GM11168 (cell line): ENCODE measurements around the gene CRYBB2.
"Not testable (repeated sequence)": the region's sequence is repeated elsewhere in the genome, so short reads cannot be mapped to it uniquely, and the experiment has no call there.

Experiments
- in situ Hi-C: fragments of 300-500 bp; cut with MboI; formaldehyde crosslinking; loops from one replicate; pipeline ENCODE4 v1.12.0; 2022; ENCODE audit warnings: low sequenced_read_pairs; ENCODE audit not compliant: unreplicated experiment

Gene CRYBB2

DNA sequence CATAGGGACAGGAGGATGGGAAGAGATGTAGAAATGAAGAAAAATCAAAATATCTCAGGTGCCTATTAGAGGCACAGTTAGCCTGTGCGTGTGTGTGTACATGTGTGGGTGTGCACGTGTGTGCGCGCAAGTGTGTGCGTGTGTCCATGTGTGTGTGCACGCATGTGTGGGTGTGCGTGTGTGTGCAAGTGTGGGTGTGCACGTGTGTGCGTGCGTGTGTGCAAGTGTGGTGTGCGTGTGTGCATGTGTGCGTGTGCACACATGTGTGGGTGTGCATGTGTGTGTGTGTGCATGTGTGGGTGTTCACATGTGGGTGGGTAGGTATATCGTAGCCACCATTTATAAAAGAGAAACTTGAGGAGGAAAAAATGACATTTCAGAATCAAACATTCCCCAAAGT, 9.4 kb downstream of the CRYBB2 start:
- in situ Hi-C loops, result loop anchor here (5.0 kb wide), 1 partner anchor 228 kb away; no protein-coding TSS in a partner anchor

DNA sequence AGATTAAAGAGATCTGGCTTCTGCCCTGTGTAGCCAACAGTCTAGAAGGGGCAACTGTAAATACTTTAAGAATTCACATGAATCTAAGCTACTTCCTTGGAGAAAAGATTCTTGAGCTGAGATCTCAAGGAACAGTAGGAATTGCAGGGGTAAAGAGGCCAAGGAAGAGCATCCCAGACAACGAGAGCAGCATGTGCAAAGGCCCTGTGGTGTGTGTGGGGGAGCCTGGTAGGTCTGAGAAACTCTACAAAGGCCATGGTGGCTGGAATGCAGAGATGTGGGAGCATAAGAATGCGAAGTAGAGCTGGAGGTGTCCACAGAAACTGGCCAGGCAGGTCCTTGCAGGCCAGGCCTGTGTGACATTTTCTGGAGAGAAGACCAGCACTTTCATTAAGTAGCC, 11.3 kb downstream of the CRYBB2 start:
- in situ Hi-C loops, result not testable (repeated sequence)

GRCh38 chr22:25232301-25232700, 12.9 kb downstream of the CRYBB2 start:
- in situ Hi-C loops, result no loop called here

DNA sequence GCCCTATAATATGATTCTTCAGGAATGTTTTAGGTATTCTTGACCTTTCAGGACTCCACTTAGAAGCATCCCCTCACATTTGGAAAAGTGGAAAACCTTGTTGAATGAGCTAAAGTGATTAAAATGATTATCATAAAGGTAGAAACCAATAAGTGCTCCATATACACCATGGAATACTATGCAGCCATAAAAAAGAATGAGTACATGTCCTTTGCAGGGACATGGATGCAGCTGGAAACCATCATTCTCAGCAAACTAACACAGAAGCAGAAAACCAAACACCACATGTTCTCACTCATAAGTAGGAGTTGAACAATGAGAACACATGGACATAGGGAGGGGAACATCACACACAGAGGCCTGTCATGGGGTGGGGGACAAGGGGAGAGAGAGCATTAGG, 14.3 kb downstream of the CRYBB2 start:
- in situ Hi-C loops, result not testable (repeated sequence)

- in situ Hi-C loops, result no loop called here
These were observed 16.3 kb downstream of the CRYBB2 start for GRCh38 chr22:25235547-25236290.

DNA sequence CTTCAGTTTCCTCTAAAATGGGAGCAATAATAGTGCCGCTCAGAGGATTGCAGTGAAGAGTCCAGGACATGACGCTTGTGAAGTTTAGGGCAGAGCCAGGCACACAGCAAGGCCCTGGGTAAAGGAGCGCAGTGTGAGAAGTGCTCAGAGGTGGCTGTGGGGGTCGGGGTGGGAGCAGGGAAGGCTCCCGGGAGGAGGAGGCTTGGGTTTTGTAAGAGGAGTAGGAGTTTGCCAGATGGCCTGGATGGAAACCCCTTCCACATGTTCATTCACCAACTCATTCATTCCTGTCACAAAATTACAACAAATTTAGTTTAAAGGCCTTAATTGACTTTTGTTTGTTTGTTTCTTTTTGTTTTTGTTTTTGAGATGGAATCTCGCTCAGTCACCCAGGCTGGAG, 17.0 kb downstream of the CRYBB2 start:
- in situ Hi-C loops, result no loop called here

GRCh38 chr22:25237503-25237902, 18.1 kb downstream of the CRYBB2 start:
- in situ Hi-C loops, result no loop called here

GRCh38 chr22:25238058-25238457, 18.6 kb downstream of the CRYBB2 start:
- in situ Hi-C loops, result not testable (repeated sequence)

GRCh38 chr22:25255169-25255568, 35.7 kb downstream of the CRYBB2 start:
- in situ Hi-C loops, result not testable (repeated sequence)

DNA sequence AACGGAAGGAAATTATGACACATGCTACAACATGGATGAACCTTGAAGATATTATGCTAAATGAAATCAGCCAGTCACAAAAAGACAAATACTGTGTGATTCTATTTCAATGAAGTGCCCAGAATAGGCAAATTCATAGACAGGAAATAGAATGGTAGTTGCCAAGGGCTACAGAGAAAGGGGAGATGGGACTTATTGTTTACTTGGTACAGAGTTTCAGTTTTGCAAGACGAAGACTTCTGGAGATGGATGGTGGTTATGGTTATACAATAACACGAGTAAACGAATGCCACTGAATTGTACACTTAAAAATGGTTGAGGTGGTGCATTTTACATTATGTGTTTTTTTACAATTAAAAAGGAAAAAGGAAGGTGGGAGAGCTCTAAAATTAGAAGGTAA, 48.1 kb downstream of the CRYBB2 start:
- in situ Hi-C loops, result loop anchor here (5.0 kb wide), 1 partner anchor 255 kb away; no protein-coding TSS in a partner anchor

GRCh38 chr22:25268902-25269301, 49.5 kb downstream of the CRYBB2 start:
- in situ Hi-C loops, result loop anchor here (5.0 kb wide), 1 partner anchor 253 kb away; no protein-coding TSS in a partner anchor

DNA sequence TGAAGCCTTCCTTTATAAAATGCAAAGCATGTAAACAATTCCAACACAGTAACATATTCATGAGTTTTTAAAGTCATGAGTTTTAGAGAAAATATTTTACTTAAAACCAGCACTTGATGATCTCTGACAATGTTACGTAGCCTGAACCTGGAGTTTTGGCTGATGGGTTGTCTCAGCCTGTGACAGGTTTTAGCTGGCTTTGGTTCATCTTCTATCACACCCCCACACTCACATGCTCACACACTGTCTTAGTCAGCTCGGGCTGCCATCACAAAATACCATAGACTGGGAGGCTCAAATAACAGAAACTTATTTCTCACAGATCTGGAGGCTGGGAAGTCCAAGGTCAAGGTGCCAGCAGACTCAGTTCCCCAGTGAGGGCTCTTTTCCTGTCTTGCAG, 50.6 kb downstream of the CRYBB2 start:
- in situ Hi-C loops, result not testable (repeated sequence)

DNA sequence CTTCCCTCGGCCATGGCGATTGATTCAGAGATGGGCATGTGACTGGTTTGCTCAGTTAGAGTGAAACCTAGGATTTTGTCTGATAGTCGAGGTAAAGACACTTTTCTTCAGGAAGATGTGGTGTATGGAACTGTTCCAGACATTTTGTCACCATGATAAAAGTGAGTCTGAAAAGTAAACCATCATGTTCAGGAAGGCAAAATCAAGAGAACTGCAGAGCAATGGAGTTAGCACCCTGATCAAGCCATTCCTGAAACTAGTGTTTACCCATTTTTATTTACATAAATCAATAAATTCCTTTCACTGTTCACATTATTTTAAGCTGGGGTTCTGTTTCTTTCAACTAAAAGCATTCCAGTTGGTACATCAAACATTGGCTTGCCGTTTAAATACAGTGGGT, 53.8 kb downstream of the CRYBB2 start:
- in situ Hi-C loops, result not testable (repeated sequence)

DNA sequence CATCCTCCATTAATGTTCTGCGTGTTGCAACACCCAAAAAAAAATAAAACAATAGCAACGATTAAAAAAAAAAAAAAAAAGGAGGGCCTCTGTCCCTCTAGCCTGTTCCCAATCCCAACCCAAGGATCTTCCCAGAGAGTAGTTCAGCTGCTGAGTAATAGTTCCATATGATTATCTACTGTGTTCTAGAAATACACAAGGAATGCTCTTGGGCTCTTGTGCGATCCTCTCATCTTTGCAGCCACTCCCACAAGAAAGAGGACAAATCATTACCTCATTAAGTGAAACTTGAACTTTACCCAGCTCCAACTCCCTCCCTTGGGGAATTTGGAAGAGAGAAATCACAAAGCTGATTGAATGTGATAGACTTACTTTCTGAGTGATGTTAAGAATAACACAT, 54.5 kb downstream of the CRYBB2 start:
- in situ Hi-C loops, result not testable (repeated sequence)

- in situ Hi-C loops, result not testable (repeated sequence)
These were observed 60.7 kb downstream of the CRYBB2 start for GRCh38 chr22:25280118-25280517.
